Measurements from ENCODE around the gene CD200. TPM values are rescaled to one million over a fixed set of nuclear protein-coding genes. Genes with fewer than 3 reads are reported as not detected.

CD200 gene, protein sequence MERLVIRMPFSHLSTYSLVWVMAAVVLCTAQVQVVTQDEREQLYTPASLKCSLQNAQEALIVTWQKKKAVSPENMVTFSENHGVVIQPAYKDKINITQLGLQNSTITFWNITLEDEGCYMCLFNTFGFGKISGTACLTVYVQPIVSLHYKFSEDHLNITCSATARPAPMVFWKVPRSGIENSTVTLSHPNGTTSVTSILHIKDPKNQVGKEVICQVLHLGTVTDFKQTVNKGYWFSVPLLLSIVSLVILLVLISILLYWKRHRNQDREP
- total RNA-seq: 3.2 and 11.8 TPM in 2 replicates

DNA sequence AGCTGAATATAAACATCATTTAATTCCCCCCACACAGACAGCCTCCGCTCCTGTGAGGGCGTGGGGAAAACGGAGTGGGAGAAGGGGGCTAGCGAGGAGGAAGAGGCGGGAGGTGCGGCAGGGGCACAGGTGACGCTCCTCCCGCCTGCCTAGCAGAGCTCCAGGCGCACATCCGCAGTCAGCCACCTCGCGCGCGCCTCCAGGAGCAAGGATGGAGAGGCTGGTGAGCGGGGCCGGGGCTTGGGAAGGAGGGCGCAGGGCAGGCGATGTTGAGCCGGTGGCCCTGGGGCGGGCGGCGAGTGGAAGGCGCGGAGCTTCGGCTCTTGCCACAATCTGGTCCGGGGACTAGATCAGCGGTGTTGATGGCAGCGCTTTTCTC lies at the start of gene CD200:
Gene CD200, plus strand, starts transcription at position 155 of the 379 bp plus-strand sequence. Its CDS starts 57 bp downstream, at position 212.
- DNase-seq (ENCODE audit: low read depth in 2 of 2): peak in 1 of 2 donors; percentile 41

DNA sequence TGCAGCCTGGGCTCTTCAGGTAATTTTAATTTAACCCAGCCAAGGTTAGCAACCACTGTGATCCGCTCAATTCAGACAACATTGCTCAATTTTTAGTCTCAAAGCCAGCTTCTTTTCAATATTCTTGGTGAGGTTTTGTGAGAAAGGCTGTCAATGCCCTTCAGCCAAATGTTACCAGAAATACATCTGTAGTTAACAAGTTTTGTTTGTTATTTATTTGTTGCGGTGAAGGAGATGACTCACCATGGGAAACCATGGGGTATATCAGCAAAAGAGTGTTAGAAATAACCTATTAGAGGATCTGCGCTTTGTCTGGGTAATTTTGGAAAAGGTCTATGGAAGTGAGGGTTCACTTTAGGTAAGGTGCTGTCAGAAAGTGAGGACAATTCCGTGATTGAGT lies 43.9 kb upstream of the CD200 start:
- no peak for DNase-seq (ENCODE audit: low read depth in 2 of 2)

DNA sequence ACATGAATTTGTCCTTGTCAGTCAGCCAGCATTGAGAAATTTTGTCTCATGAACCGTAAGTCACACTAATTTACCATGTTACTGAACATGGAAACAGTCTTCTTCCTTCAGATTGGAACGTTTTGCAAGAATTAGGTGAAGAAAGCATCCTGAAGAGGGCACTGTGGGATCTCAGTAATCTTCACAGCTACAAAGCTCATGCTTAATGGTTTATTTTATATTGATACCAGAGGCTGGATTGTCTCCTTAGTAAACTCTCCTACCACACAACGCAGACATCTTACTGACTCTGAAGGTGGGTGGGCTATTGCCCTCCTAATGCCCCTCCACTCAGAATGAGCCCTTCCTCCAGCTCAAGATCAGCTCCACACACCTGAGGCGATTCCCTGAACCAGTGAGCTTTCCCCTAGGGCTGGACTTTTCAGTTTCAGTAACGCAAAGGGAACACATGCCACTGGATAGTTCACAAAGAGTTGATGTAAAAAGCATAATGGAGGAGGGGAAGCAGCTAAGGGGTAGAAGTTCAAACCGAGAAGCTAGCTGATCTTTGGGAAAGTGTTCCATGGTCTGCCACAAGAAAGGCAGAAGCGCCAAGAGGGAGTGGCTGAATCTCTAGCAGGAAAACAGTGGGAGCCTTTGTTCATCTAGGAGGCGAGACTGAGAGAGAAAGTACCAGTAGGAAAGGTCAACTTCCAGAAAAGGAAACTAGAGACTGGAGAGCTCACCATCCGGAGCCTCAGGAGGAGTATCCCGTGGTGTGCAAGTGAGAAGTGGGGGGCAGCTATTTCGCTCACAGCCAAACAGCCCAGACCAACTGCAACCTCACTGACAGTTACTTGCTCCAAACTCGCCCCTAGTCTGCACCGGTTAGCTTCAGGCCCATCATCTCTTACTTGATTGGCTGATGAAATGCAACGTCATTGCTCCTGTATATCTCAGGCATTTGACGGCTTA lies 39.3 kb upstream of the CD200 start, which contains the start of gene SLC9C1:
Gene SLC9C1, minus strand, starts transcription at position 849 of the 954 bp plus-strand sequence. CDS start 7,425 bp downstream, outside the sequence.
- DNase-seq (ENCODE audit: low read depth in 2 of 2): peak; percentile 55 to 68

DNA sequence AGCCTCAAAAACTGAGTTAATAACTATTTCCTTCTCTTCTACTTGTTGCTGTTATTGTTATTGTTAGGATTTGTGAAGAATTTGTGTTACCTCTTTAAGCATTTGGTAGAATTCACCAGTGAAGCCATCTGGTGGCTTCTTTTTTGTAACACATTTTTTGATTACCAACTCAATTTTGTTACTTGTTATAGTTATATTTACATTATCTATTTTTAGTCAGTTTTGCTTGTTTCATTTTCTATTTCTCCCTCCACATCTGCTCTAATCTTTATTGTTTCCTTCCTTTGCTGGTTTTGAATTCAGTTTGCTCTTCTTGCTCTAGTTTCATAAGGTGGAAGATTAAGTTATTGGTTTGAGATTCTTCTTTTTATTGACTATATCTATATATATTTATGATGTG lies 35.2 kb upstream of the CD200 start:
- DNase-seq (ENCODE audit: low read depth in 2 of 2): no peak

DNA sequence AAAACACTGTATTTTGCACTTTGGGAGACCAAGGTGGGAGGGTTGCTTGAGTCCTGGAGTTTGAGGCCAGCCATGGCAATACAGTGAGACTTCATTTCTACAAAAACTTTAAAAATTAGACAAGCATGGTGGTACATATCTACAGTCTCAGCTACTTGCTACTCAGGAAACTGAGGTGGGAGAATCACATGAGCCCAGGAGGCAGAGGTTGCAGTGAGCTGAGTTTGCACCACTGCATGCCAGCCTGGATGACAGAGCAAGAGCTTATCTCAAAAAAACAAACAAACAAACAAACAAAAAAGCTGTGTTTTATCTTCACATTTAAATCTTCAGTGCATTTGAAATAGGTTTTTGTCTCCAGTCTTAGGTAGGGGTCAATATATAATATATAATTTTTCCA lies 34.2 kb upstream of the CD200 start:
- DNase-seq (ENCODE audit: low read depth in 2 of 2): no peak

DNA sequence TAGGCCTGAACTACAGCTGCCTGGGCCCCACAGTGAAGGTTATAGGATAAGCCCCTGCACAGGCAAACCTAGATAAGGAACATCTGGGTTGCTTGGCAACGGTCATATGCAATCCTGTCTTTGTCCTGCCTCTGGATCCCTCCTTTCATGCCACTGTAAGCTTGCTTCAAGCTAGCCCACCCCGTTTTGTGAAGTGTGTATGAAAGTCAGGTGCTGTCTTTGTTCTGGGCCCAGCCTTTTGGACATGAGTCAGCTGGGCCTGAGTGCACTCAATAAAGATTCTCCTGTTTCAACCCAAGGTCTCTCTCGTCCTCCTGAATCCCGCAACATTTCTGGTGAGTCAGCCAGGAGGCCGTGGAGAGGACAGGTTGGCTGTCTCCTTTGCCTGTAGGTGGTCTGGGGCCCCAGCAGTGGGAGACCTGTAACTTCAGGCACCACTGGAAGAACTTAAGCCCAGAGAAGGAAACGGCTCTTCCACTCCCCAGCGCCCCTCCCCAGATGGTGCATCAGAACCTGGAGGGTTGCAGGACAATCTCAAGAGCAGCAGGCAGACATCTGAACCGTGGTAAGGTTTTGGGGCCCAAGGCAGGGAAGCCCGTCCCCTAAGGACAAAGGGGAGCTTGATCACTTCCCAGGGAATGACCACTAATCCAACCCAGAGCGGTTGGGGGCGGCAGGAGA lies 30.7 kb upstream of the CD200 start:
- DNase-seq (ENCODE audit: low read depth in 2 of 2): no peak

DNA sequence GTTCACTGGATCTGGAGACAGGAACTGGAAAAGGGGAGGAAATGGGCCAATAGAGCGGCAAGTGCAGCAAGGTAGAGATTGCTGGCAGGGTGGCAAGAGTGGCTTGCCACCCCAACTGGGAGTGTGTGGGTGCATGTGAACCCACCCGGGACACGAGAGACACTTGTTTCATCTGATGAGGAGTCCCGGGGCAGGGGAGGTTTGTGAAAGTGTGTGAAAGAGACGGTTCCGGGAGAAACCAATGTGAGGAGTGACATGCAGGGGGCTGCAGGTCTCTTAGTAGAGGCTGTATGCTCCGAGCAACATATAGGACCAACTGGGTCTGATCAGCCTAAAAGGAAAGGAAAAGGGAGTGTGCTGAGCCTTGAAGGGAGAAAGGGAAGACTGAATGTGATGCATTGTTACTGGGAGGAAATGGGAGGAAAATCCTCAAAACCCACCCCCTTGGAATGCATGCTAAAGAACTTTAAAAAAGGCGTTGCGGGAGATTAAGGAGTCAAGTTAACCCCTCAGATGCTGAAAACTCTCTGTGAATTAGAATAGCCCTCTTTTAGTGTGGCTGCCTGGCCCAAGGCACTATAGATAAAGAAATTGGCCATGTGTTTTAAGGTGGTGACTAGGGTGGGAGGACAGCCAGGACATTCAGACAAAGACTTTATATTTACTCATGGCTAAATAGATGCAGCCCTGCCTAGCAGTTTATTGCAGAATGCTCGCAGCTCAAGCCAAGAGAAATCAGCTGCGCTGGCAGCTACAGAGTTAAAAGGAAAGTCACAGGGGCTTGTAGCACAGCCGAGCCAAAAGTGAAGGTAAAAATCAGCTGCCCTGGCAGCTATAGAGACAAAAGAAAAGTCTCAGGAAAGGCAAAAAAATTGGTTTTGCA lies 29.8 kb upstream of the CD200 start:
- no peak for DNase-seq (ENCODE audit: low read depth in 2 of 2)

DNA sequence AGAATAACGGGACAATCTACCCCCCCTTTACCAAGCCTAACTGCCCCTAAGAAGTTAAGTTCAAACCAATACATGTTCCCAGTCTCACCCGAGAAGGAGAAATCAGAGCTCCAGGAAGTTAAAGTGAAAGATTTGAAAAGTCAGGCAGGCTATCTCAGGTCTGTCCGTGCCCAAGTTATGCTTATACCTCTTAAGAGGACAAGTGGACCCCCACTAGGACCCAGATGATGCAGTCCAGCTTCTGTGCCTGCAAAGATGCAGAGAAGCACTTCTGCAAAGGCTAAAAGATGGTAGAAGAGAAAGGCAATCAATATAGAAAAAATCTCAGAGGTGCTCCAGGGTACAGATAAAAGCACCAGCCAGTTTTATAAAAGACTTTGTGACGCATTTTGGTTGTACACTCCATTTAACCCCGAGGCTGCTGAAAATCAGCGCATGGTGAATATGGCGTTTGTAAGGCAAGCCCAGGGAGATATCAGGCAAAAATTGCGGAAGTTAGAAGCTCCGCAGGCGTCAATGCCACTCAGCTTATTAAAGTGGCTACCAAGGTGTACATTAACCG lies 29.1 kb upstream of the CD200 start:
- DNase-seq (ENCODE audit: low read depth in 2 of 2): no peak

DNA sequence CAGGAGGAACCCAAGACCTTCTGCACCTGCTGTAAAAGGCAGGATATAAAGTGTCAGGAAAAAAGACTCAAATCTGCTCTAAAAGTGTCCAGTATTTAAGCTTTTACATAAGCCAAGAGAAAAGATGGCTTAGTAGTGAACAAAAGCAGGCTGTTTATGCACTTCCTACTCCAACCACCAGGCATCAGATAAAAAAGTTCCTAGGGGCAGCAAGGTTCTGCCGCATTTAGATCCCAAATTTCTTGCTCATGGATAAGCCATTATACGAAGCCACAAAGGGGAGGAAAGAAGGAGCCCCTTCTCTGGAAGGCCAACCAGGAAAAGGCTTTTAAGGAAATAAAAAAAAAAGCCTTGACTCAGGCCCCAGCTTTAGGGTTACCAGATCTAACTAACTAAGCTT lies 28.3 kb upstream of the CD200 start:
- DNase-seq (ENCODE audit: low read depth in 2 of 2): no peak

DNA sequence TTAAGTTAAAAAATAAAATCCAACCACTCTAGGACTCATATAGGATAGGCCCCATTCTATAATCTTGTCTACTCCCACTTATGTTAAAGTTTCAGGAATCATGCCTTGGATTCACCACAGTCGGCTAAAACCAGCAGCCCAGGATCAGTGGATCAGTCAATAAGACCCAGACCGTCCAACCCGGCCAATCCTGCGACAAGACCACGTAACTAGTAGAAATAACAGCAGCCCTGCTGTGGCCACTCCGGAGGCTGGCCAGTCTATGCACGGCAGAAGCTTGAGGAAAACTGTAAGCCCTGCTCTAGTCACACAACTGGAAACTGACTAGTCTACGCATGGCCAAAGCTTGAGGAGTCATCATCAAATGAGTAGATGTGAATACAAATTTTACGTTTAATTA lies 26.1 kb upstream of the CD200 start:
- DNase-seq (ENCODE audit: low read depth in 2 of 2): no peak

DNA sequence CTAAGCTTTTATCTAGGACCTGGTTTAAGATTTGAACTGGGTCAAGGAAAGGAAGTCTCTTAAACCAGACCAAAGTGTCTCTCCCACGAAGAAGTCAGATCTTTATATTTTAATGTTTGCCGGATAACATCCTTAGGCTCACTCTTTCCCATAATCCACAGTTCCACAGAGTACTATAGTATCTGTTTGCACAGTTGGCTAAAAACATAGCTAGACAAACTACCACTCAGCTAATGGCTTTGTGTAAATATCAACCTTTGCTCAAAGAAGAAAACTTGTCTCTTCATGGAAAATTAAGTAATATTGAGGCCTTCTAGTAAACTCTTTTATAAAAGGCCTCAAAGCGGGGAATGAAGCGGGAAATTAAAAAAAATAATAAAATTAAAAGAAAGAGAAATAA lies 25.4 kb upstream of the CD200 start:
- no peak for DNase-seq (ENCODE audit: low read depth in 2 of 2)

DNA sequence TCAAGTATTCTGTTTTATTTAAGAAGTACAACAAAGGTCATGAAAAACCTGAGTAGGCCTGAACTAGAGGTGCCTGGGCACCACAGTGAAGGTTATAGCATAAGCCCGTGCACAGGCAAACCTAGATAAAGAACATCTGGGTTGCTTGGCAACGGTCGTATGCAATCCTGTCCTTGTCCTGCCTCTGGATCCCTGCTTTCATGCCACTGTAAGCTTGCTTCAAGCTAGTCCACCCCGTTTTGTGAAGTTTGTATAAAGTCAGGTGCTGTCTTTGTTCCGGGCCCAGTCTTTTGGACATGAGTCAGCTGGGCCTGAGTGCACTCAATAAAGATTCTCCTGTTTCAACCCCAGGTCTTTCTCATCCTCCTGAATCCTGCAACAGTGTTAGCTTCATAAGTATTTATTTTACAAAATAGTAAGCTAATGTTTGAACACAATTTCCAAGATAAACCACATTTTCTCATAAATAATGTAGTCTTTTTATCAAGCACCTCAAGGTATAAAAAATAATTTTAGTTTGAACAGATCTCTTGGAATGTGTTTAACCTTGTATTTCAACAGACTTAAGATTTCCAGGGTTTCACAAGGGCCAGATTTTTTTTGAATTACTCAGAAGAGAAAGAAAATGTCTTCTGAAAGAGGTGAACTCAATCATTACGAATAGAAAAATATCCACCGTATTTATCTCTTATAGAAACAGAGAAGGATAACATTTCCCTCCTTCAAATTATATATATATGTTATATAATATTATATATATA lies 24.6 kb upstream of the CD200 start:
- no peak for DNase-seq (ENCODE audit: low read depth in 2 of 2)

DNA sequence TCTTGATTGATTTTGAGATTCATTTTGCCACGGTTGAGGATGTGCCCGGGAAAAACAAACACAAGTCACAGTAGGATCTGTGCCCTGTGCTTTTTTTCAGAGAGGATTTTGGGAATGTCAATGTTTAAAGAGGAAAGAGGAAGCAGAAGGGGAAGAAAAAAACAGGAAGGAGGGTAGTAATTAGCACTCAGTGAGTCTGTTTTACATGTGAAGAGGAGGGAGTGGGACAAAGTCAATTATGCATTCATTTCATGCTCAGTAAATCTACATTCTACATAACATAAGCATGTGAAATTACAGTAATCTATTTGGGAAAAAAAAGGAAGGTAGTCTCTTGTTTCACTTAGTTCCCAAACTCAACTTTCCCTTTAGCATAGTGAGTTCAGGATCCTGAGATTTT lies 18.3 kb upstream of the CD200 start:
- no peak for DNase-seq (ENCODE audit: low read depth in 2 of 2)

DNA sequence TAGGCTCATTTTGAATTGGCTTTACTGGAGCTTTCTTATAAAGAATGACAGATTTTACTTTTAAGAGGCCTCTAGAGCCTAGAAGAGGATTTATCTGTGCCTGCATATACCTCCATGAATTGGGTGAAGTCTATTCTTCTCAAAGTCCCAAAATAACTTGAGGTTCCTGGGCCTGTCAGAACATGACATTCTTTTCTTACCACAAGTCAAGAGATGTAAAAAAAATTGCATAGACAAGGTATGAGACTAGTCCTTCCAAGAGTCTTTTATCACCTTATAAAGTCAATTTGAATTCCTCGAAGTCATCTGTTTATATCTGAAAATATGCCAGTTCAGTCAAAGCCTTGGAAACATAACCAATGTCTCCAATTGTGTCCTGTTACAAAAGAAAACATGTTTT lies 17.2 kb upstream of the CD200 start:
- DNase-seq (ENCODE audit: low read depth in 2 of 2): no peak

DNA sequence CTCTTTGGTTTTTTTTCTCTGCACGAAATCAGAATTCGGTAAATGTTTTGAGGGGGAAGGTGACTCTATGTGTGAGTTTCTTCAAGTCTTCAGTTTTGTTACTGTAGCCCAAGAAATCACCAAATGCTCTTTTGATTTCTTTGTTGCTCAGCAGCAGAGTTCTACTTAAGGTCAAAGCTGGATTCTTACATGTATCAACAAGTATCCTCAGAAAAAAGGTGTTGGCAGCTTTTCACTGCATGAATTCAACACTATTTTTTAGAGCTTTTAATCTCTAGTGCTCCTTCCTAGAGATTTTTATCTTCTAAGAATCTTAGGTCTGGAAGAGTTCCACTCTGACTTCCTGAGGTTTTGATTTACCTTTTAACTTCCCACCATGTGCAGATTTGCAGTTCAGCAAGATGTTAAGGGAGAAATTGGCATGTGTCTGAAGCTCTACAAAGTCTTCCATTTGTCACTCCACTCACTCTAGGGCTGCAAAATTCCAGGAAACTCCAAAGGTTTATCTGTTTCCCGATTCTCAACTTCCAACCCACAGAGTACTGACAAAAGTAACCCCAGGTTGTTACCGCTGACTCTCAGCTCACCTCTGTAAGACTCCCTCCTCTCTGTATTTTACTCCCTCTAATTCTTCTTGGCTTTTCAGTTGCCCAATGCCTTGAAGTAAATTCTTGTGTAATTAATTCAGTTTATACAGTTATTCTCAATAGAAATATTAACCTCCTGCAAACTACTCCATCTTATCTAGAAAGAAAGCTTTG lies 13.3 kb upstream of the CD200 start:
- no peak for DNase-seq (ENCODE audit: low read depth in 2 of 2)

DNA sequence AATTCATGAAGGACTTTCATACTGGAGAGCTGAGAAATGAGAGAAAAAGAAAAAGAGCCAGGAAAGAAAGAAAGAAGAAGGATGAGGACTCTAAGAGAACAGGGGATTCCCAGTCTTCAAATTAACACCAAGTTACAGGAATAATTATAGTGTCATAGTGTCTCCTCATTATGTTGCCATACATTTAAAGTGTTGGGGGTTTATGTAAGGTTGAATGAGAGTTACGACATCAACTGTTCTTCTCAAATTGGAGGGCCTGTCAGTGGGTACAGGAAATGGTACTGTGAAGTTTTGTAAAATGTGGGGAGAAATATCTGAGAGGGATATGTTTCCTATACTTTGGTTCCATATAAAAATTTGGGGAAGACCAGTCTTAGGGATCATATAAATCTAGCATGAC lies 12.3 kb upstream of the CD200 start:
- no peak for DNase-seq (ENCODE audit: low read depth in 2 of 2)

DNA sequence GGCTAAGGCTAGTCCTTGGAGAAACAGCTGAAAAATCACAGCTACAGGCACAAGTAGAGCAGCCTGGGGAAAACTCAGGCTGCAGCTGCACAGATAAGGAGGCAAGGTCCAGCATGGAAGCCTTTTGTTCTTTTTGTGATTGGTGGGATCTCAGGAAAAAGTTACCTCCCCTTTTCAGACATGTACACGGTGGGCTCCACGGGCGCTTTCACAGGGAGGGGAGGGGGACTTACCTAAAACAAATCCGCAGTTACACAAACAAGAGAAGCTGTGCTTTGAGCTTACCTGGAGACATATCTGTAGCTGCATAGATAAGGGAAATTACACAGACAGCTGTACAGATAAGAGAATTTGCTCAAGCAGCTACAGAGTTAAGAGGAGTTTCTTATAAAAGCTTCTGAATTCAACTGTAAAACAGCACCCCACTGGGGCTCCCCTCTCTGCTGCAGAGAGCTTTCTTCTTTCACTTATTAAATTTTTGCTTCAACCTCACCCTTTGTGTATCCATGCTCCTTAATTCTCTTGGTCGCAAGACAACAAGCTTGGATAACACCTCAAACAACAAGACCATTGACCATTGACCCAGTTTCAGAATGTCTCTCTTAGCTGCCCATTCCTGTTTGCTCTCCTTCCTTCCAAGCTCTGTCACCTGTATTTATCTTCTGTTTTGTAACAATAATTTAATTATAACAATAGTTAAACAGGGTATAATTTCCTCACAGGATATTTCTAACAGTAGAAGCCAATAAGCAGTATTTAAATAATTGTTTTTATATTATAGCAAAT lies 10.9 kb upstream of the CD200 start:
- DNase-seq (ENCODE audit: low read depth in 2 of 2): no peak

DNA sequence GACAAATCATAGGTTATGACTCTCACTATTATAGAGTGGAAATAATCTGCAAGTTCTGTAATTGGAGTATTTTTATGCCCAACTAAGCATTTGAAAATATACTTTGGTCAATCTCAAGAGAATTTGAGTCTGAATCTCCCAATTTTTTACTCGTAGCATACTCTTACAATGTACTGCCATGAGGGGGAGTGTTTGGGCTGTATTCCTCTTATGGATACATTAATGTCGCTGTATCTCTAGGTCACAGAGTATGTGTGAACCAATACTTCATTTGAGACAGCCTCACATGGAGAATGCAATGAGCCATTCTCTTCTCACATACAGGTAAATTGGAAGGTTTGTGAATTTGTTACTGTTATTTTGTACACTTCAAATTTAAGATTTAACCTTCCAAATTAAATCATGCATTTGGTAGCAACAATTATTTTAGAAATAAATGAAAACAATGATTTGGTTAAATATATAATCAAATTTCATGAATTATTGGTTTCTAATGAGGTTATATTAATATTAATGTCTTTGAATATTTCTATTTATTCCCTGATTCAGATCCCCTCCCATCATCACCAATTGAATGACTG lies 5.5 kb upstream of the CD200 start:
- DNase-seq (ENCODE audit: low read depth in 2 of 2): peak; percentile 72 to 76

All from dermis microvascular lymphatic vessel endothelial cell (primary cell).